Spleen (tissue), 11 donors: ENCODE results near the gene NCLN. TPM values are rescaled to one million over a fixed set of nuclear protein-coding genes. Genes with fewer than 3 reads are reported as not detected.

Experiments
- DNase-seq: peaks from one replicate; pipeline ENCODE4 v3.0.0-alpha.2; 2020
- H3K27ac ChIP-seq, 8 donors: fragments of 200-600 bp; sonication (generic) in 7 of 8; 1 replicate in 4 of 8; 2 replicates in 4 of 8; pipeline versions ENCODE4 v1.5.0 to v1.8.0; 2016 to 2021; ENCODE audit warnings: inconsistent platforms in 4 of 8, mild to moderate bottlenecking in 4 of 8, moderate library complexity in 1 of 8
- H3K27me3 ChIP-seq, 7 donors: fragments of 200-600 bp; sonication (generic) in 6 of 7; replicated peaks in 1 of 7; 1 replicate in 4 of 7; 2 replicates in 3 of 7; pipeline versions ENCODE4 v1.5.0 to v1.8.0; 2016 to 2021; ENCODE audit warnings: inconsistent platforms in 3 of 7, mild to moderate bottlenecking in 1 of 7
- H3K36me3 ChIP-seq, 6 donors: fragments of 200-600 bp; sonication (generic) in 5 of 6; 1 replicate in 4 of 6; 2 replicates in 2 of 6; pipeline versions ENCODE4 v1.5.0 to v1.8.0; 2016 to 2021; ENCODE audit warnings: inconsistent platforms in 2 of 6
- H3K4me1 ChIP-seq, 6 donors: fragments of 200-600 bp; sonication (generic) in 5 of 6; 1 replicate in 3 of 6; 2 replicates in 3 of 6; pipeline versions ENCODE4 v1.5.0 to v1.8.0; 2016 to 2021; ENCODE audit warnings: inconsistent platforms in 3 of 6
- H3K4me3 ChIP-seq, 8 donors: fragments of 200-600 bp; sonication (generic) in 7 of 8; 1 replicate in 4 of 8; 2 replicates in 4 of 8; pipeline versions ENCODE4 v1.5.0 to v1.8.0; 2016 to 2021; ENCODE audit warnings: inconsistent platforms in 4 of 8, mild to moderate bottlenecking in 4 of 8, moderate library complexity in 2 of 8
- H3K9me3 ChIP-seq, 8 donors: fragments of 200-600 bp; sonication (generic) in 7 of 8; 1 replicate in 4 of 8; 2 replicates in 4 of 8; pipeline versions ENCODE4 v1.5.0 to v1.8.0; 2016 to 2021; ENCODE audit warnings: inconsistent platforms in 4 of 8
- CTCF ChIP-seq, 11 experiments: fragments of 200-600 bp in 7 of 11; fragments of 450-650 bp in 4 of 11; sonication (generic) in 4 of 11; IDR thresholded peaks in 8 of 11; conservative IDR thresholded peaks in 3 of 11; 1 replicate in 7 of 11; 2 replicates in 4 of 11; pipeline versions ENCODE4 v1.4.0 to v1.8.0; 2016 to 2021; ENCODE audit warnings: antibody characterized with exemption in 11 of 11, inconsistent platforms in 4 of 11, mild to moderate bottlenecking in 1 of 11
- POLR2A ChIP-seq, 3 donors: fragments of 450-650 bp; IDR thresholded peaks; one replicate each; pipeline ENCODE4 v1.5.1; 2017; ENCODE audit warnings: antibody characterized with exemption in 3 of 3, mild to moderate bottlenecking in 1 of 3
- POLR2AphosphoS5 ChIP-seq, 3 donors: sonication (generic); formaldehyde crosslinking; IDR thresholded peaks; one replicate each; pipeline ENCODE4 v1.5.1; 2017; ENCODE audit warnings: antibody characterized with exemption in 3 of 3
- WGBS, 5 donors: extraction: QIAGEN DNeasy Blood & Tissue Kit in 3 of 5; methylation state at CpG; one replicate each; pipeline versions ENCODE4 v1.1.5 to v1.1.7; 2013 to 2018; 5-methylcytosine and 5-hydroxymethylcytosine counted together
- intact Hi-C: fragments of 100-400 bp; cut with DNase I; formaldehyde crosslinking; loops from one replicate; pipeline ENCODE4 v1.15.0; 2023; ENCODE audit warnings: low total_unique reads
- polyA plus RNA-seq, 3 donors: library from polyadenylated mRNA; stranded (reverse); fragments of 200-250 nt; gene quantifications; one replicate each; pipeline ENCODE4 v1.2.1, GENCODE V29; 2013
- total RNA-seq, 7 donors: library from RNA; depleted of rRNA in 3 of 7; stranded (reverse); fragments of >200 nt in 3 of 7; fragmentation: NEBNext Ultra II Directional in 4 of 7; extraction: Animal tissue kit (Norgen Biotek cat#: 25700) in 4 of 7; gene quantifications; one replicate each; pipeline versions ENCODE4 v1.1.0 to v1.2.1, GENCODE V29; 2016 to 2021
- donor health status: healthy with polysubstance abuse.
- donor health status: DM: no; HTN: no; CAD: no; lungs with moderate emphysema.
- donor health status: DM: no; HTN: no; CAD: no.
- donor health status: Bipolar disorder and iron deficiency.
- donor health status: healthy.
- donor health status: DM: no; HTN: no; CAD: no.
- donor health status: DM: yes; HTN: yes; CAD: no.

The NCLN gene
- total and polyA plus RNA-seq, 10 donors: 37.8 to 89.5 (median 48.9) TPM

- Histone ChIP-seq H3K36me3 (no peaks in the 10 kb centered on the region), H3K4me3 (no peak overlapping the region), H3K27ac (no peak overlapping the region), H3K27me3 (peaks cover 0 to 87% (median 20%) of the 10 kb centered on the region in 7 donors), H3K9me3 (no peaks in the 10 kb centered on the region), H3K4me1 (peaks cover 0 to 7% (median 0%) of the 10 kb centered on the region in 6 donors)
- intact Hi-C loops: no loop called here
- TF ChIP-seq CTCF (IDR thresholded peaks at IDR 0.05 in 8 of 11, conservative IDR thresholded peaks at IDR 0.05 in 3 of 11): no peak
- TF ChIP-seq POLR2AphosphoS5 (IDR thresholded peaks at IDR 0.05): no peak
- TF ChIP-seq POLR2A (IDR thresholded peaks at IDR 0.05): no peak
- no peak for DNase-seq
- 81 to 90% (median 87%) methylated on average over 4 of the region's 4 CpGs for WGBS, 5 donors
These were observed 44.3 kb downstream of the NCLN start for GRCh38 chr19:3229888-3230496.

- H3K27ac ChIP-seq: no peak overlapping the region
- H3K4me3 ChIP-seq: no peak overlapping the region
- no peaks in the 10 kb centered on the region for H3K4me1 ChIP-seq
- WGBS, 5 donors: 82 to 98% (median 93%) methylated on average over 1 of the region's 1 CpG
- no peaks in the 10 kb centered on the region for H3K36me3 ChIP-seq
- peaks cover 0 to 74% (median 12%) of the 10 kb centered on the region in 7 donors for H3K27me3 ChIP-seq
- H3K9me3 ChIP-seq: no peaks in the 10 kb centered on the region
- TF ChIP-seq POLR2A (IDR thresholded peaks at IDR 0.05) (no peak), POLR2AphosphoS5 (IDR thresholded peaks at IDR 0.05) (no peak), CTCF (IDR thresholded peaks at IDR 0.05 in 8 of 11, conservative IDR thresholded peaks at IDR 0.05 in 3 of 11) (no peak)
- no peak for DNase-seq
- intact Hi-C loops: no loop called here
These were observed 45.6 kb downstream of the NCLN start for GRCh38 chr19:3231288-3231687.

- Histone ChIP-seq H3K9me3 (peaks cover 0 to 1% (median 0%) of the 10 kb centered on the region in 8 donors), H3K4me1 (no peaks in the 10 kb centered on the region), H3K36me3 (no peaks in the 10 kb centered on the region), H3K4me3 (no peak overlapping the region), H3K27ac (no peak overlapping the region), H3K27me3 (peaks cover 0 to 55% (median 5%) of the 10 kb centered on the region in 7 donors)
- intact Hi-C loops: no loop called here
- no peak for TF ChIP-seq CTCF (IDR thresholded peaks at IDR 0.05 in 8 of 11, conservative IDR thresholded peaks at IDR 0.05 in 3 of 11)
- TF ChIP-seq POLR2A (IDR thresholded peaks at IDR 0.05): no peak
- no peak for TF ChIP-seq POLR2AphosphoS5 (IDR thresholded peaks at IDR 0.05)
- WGBS, 5 donors: 75 to 86% (median 79%) methylated on average over 4 of the region's 4 CpGs
- no peak for DNase-seq
These were observed 47.4 kb downstream of the NCLN start for GRCh38 chr19:3233116-3233515.

- no peaks in the 10 kb centered on the region for H3K4me1 ChIP-seq
- intact Hi-C loops: no loop called here
- no peak overlapping the region for H3K4me3 ChIP-seq
- peaks cover 0 to 48% (median 0%) of the 10 kb centered on the region in 7 donors for H3K27me3 ChIP-seq
- TF ChIP-seq CTCF (IDR thresholded peaks at IDR 0.05 in 8 of 11, conservative IDR thresholded peaks at IDR 0.05 in 3 of 11) (no peak), POLR2A (IDR thresholded peaks at IDR 0.05) (no peak), POLR2AphosphoS5 (IDR thresholded peaks at IDR 0.05) (no peak)
- 62 to 79% (median 71%) methylated on average over 3 to 4 of the region's 4 CpGs for WGBS, 5 donors
- no peak for DNase-seq
- peaks cover 0 to 6% (median 0%) of the 10 kb centered on the region in 8 donors for H3K9me3 ChIP-seq
- no peaks in the 10 kb centered on the region for H3K36me3 ChIP-seq
- H3K27ac ChIP-seq: no peak overlapping the region
These were observed 48.1 kb downstream of the NCLN start for GRCh38 chr19:3233831-3234230.
